Endodermal cell (in vitro differentiated cells): Measurements from ENCODE around the gene PHKG2. TPM values are rescaled to one million over a fixed set of nuclear protein-coding genes. Genes with fewer than 3 reads are reported as not detected.

Source experiments
- DNase-seq: peaks from one replicate; pipeline ENCODE4 v3.0.0-alpha.2; 2017
- H3K27ac ChIP-seq: 2 replicates; pipeline ENCODE4 v1.5.1; 2013; ENCODE audit warnings: mild to moderate bottlenecking, low read depth, low read length, moderate library complexity
- H3K27me3 ChIP-seq: 2 replicates; pipeline ENCODE4 v1.6.1; 2013; ENCODE audit warnings: mild to moderate bottlenecking, low read length, moderate library complexity; ENCODE audit not compliant: insufficient read depth, control insufficient read depth, poor library complexity, severe bottlenecking
- H3K36me3 ChIP-seq: 2 replicates; pipeline ENCODE4 v1.7.0; 2013; ENCODE audit warnings: mild to moderate bottlenecking, low read length, moderate library complexity; ENCODE audit not compliant: control insufficient read depth, insufficient read depth
- H3K4me1 ChIP-seq: one replicate; pipeline ENCODE4 v1.7.0; 2013; ENCODE audit warnings: low read length; ENCODE audit not compliant: control insufficient read depth, insufficient read depth
- H3K4me3 ChIP-seq: 2 replicates; pipeline ENCODE4 v1.5.1; 2013; ENCODE audit warnings: mild to moderate bottlenecking, low read length, moderate library complexity
- H3K9ac ChIP-seq: 2 replicates; pipeline ENCODE4 v1.6.1; 2013; ENCODE audit warnings: mild to moderate bottlenecking, low read length, moderate library complexity; ENCODE audit not compliant: poor library complexity, severe bottlenecking; ENCODE audit errors: extremely low read depth
- H3K9me3 ChIP-seq: 2 replicates; pipeline ENCODE4 v1.6.1; 2013; ENCODE audit warnings: mild to moderate bottlenecking, low read length, moderate library complexity; ENCODE audit not compliant: control insufficient read depth
- H3K27ac Mint-ChIP-seq: 2 replicates; pipeline ENCODE4 v1.8.0; 2020; ENCODE audit warnings: mixed read lengths
- H3K27me3 Mint-ChIP-seq: 2 replicates; pipeline ENCODE4 v1.8.0; 2021; ENCODE audit warnings: mild to moderate bottlenecking, mixed read lengths; ENCODE audit not compliant: insufficient read depth
- H3K36me3 Mint-ChIP-seq: 2 replicates; pipeline ENCODE4 v1.8.0; 2020; ENCODE audit warnings: low read depth, mixed read lengths
- H3K4me1 Mint-ChIP-seq: 2 replicates; pipeline ENCODE4 v1.8.0; 2020; ENCODE audit warnings: mixed read lengths
- H3K4me3 Mint-ChIP-seq: 2 replicates; pipeline ENCODE4 v1.8.0; 2020; ENCODE audit warnings: mild to moderate bottlenecking, moderate library complexity, mixed read lengths
- H3K9me3 Mint-ChIP-seq: 2 replicates; pipeline ENCODE4 v1.8.0; 2020; ENCODE audit warnings: mild to moderate bottlenecking, mixed read lengths
- CTCF ChIP-seq: fragments of 200-600 bp; sonication (generic); conservative IDR thresholded peaks from 2 replicates; pipeline ENCODE4 v1.5.0; 2021; ENCODE audit warnings: antibody characterized with exemption, mild to moderate bottlenecking
- WGBS, 2 experiments: methylation state at CpG; one replicate each; pipeline versions ENCODE4 v1.1.5 to v1.1.7; 2013; ENCODE audit warnings: missing lambda C conversion rate in 2 of 2, mixed read lengths in 1 of 2; ENCODE audit not compliant: insufficient coverage in 1 of 2, insufficient read length in 1 of 2; 5-methylcytosine and 5-hydroxymethylcytosine counted together
- total RNA-seq, 2 donors: library from RNA; stranded (reverse); fragmentation: NEBNext Ultra II Directional in 1 of 2; extraction: Animal tissue kit (Norgen Biotek cat#: 25700) in 1 of 2; gene quantifications; 2 replicates in 1 of 2; 3 replicates in 1 of 2; pipeline ENCODE4 v1.2.1, GENCODE V29; 2021

The PHKG2 gene
- total RNA-seq, 2 donors from 2014 or later = 49.8 to 54.8 TPM

DNA sequence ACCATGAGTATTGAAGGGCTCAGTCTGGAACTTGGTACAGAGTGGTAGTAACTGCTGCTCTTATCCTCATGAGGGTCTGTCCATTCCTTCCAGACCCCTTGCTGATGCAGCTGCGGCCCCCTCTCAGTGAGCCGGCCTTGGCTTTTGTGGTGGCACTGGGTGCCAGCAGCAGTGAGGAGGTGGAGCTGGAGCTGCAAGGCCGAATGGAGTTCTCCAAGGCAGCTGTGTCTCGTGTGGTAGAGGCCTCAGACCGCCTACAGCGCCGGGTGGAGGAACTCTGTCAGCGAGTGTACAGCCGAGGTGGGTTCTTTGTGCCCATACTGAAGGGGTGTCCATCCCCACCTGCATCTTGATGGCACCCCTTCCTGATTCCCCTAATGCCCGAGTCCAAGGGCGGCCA is 15.9 kb downstream of the PHKG2 start:
- H3K36me3 ChIP-seq = peaks cover 75% of the 10 kb centered on the region
- peaks cover 75% of the 10 kb centered on the region for H3K36me3 Mint-ChIP-seq
- no peaks in the 10 kb centered on the region for H3K27me3 ChIP-seq
- no peak overlapping the region for H3K27ac Mint-ChIP-seq
- H3K9me3 ChIP-seq = no peaks in the 10 kb centered on the region
- no peak overlapping the region for H3K9ac ChIP-seq
- WGBS, 2 experiments = 96 to 97% methylated on average over 9 to 11 of the region's 11 CpGs
- H3K27ac ChIP-seq = no peak overlapping the region
- no peak for DNase-seq
- H3K4me3 ChIP-seq = peak overlapping the region; percentile 97
- H3K4me3 Mint-ChIP-seq = peak overlapping the region; percentile 85
- no peaks in the 10 kb centered on the region for H3K9me3 Mint-ChIP-seq
- no peaks in the 10 kb centered on the region for H3K27me3 Mint-ChIP-seq
- TF ChIP-seq CTCF = no peak
- H3K4me1 ChIP-seq = peaks cover 8% of the 10 kb centered on the region
- peaks cover 13% of the 10 kb centered on the region for H3K4me1 Mint-ChIP-seq

DNA sequence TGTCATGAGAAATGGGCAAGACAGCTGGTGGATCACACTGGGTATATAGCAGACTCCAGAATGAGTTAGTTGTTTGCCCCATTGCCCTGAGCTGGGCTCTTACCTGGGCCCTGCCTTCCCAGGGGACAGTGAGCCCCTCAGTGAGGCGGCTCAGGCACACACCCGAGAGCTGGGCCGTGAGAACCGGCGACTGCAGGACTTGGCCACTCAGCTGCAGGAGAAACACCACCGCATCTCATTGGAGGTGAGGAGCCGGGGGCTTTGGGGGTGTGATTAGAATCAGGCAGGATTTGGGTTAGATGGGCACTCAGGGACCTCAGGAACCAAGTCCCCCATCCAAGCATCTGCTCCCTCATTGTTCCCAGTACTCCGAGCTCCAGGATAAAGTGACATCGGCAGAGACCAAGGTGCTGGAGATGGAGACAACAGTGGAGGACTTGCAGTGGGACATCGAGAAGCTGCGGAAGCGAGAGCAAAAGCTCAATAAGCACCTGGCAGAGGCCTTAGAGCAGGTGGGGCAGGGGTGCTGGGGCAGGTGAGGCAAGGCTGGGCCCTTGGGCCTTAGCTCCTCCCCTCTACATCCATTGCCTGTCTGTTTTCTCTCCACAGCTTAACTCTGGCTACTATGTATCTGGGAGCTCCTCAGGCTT is 16.7 kb downstream of the PHKG2 start:
- peaks cover 13% of the 10 kb centered on the region for H3K4me1 Mint-ChIP-seq
- Histone ChIP-seq H3K27me3 (no peaks in the 10 kb centered on the region), H3K36me3 (peaks cover 75% of the 10 kb centered on the region), H3K4me1 (peaks cover 8% of the 10 kb centered on the region), H3K9ac (no peak overlapping the region), H3K9me3 (no peaks in the 10 kb centered on the region), H3K27ac (no peak overlapping the region), H3K4me3 (no peak overlapping the region)
- TF ChIP-seq CTCF = no peak
- no peaks in the 10 kb centered on the region for H3K9me3 Mint-ChIP-seq
- peaks cover 76% of the 10 kb centered on the region for H3K36me3 Mint-ChIP-seq
- H3K27ac Mint-ChIP-seq = no peak overlapping the region
- no peak overlapping the region for H3K4me3 Mint-ChIP-seq
- no peak for DNase-seq
- H3K27me3 Mint-ChIP-seq = no peaks in the 10 kb centered on the region
- 93% methylated on average over 5 to 12 of the region's 12 CpGs for WGBS, 2 experiments

GRCh38 chr16:30766206-30766932 is 18.1 kb downstream of the PHKG2 start:
- DNase-seq = no peak
- TF ChIP-seq CTCF = no peak
- Histone ChIP-seq H3K4me3 (no peak overlapping the region), H3K4me1 (peaks cover 8% of the 10 kb centered on the region), H3K9me3 (no peaks in the 10 kb centered on the region), H3K36me3 (peaks cover 82% of the 10 kb centered on the region), H3K9ac (no peak overlapping the region), H3K27me3 (no peaks in the 10 kb centered on the region), H3K27ac (no peak overlapping the region)
- H3K36me3 Mint-ChIP-seq = peaks cover 79% of the 10 kb centered on the region
- H3K4me1 Mint-ChIP-seq = peaks cover 7% of the 10 kb centered on the region
- H3K27me3 Mint-ChIP-seq = no peaks in the 10 kb centered on the region
- no peak overlapping the region for H3K27ac Mint-ChIP-seq
- H3K4me3 Mint-ChIP-seq = no peak overlapping the region
- 96% methylated on average over 20 to 29 of the region's 29 CpGs for WGBS, 2 experiments
- H3K9me3 Mint-ChIP-seq = no peaks in the 10 kb centered on the region
